ENCODE measurements around the gene CCDC86. TPM values are rescaled to one million over a fixed set of nuclear protein-coding genes. Genes with fewer than 3 reads are reported as not detected.
A peak's percentile ranks its signal among the peaks of the same experiment; 100 is the strongest.

Gene CCDC86
- total RNA-seq, 4 donors from 2014 or later: 8.7 to 33.0 (median 12.4) TPM

DNA sequence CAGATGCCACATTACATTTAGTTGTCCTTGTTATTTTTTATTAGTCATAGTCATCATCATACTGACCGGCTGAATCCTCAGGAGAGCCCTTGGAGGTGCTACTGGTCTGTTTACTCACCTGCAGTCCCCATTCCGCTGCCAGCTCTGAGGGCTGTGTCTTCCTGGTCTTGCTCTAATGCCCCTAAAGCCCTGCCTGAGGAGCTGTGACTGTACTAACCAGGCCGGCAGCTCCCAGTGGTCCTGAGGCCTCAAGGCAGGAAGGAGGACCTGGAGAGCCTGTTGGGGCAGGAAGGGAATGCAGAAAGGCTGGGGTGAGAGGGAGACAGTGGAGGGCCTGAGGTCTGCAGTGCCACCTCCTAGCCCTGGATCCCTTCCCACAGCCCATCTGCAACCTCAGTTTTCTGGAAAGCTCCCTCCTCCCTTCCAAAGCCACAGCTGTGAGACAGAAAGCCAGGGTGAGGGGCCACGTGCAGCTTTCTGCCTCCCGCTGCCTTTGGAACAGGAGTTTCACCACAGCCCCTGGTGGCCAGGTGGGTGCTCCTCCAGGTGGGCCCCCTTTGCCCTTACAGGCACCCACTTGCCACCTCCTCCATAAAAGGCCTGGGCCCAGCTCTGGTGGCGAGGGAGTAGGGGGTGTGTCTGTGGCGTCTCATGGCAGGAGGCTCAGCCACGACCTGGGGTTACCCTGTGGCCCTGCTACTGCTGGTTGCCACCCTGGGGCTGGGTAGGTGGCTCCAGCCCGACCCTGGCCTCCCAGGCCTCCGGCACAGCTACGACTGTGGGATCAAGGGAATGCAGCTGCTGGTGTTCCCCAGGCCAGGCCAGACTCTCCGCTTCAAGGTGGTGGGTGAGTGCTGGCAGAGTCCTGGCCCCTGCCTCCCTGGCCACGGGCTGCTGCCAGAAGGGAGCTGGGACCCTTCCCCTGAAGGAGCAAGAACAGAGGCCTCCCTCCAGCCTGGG is 25.3 kb downstream of the CCDC86 start, which contains the start of gene ZP1:
Gene ZP1 (plus strand): TSS at position 632 of the 960 bp plus-strand sequence. CDS start 20 bp downstream, at position 652.
- Histone ChIP-seq H3K27ac (no peak within 1 kb of the TSS), H3K4me1 (peaks cover 0 to 9% (median 0%) of the 10 kb centered on the region in 4 donors), H3K4me3 (no peak within 1 kb of the TSS), H3K36me3 (no peaks in the 10 kb centered on the region), H3K27me3 (no peaks in the 10 kb centered on the region), H3K9me3 (no peaks in the 10 kb centered on the region)
- DNase-seq: peak in 2 of 3 donors; percentile 27 to 36
- TF ChIP-seq POLR2A (IDR thresholded peaks at IDR 0.05): no peak
- TF ChIP-seq, protein P1, sequence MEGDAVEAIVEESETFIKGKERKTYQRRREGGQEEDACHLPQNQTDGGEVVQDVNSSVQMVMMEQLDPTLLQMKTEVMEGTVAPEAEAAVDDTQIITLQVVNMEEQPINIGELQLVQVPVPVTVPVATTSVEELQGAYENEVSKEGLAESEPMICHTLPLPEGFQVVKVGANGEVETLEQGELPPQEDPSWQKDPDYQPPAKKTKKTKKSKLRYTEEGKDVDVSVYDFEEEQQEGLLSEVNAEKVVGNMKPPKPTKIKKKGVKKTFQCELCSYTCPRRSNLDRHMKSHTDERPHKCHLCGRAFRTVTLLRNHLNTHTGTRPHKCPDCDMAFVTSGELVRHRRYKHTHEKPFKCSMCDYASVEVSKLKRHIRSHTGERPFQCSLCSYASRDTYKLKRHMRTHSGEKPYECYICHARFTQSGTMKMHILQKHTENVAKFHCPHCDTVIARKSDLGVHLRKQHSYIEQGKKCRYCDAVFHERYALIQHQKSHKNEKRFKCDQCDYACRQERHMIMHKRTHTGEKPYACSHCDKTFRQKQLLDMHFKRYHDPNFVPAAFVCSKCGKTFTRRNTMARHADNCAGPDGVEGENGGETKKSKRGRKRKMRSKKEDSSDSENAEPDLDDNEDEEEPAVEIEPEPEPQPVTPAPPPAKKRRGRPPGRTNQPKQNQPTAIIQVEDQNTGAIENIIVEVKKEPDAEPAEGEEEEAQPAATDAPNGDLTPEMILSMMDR (IDR thresholded peaks at IDR 0.05): no peak

DNA sequence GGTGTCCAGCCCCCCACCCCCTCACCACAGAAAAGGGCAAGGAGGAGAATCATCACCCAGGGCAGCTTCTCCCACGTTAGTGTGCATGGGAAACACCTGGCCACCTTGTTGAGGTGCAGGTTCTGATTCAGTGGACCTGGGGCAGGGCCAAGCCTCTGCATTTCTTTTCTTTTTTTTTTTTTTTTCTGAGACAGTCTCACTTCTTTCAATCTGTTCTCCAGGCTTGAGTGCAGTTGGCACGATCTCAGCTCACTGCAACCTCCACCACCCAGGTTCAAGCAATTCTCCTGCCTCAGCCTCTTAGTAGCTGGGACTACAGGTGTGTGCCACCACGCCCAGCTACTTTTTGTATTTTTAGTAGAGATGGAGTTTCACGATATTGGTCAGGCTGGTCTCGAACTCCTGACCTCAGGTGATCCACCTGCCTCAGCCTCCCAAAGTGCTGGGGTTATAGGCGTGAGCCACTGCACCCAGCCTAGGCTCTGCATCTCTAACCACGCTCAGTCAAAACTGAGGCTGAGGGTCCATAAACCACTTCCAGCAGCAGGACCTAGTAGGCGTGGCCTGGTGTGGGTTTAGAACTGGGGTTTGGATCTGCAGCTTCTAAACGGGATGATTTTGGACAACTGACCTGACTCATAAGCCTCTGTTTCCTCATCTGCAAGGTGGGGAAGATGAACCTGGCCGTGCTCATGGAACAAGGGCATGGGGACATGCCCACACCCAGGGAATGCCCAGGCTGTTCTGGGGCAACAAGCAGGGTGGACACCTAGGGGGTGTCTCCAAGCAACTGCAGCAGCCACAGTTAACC is 26.2 kb downstream of the CCDC86 start:
- no peak for TF ChIP-seq POLR2A (IDR thresholded peaks at IDR 0.05)
- TF ChIP-seq, protein P1 (IDR thresholded peaks at IDR 0.05): no peak
- DNase-seq: peak in 1 of 3 donors; percentile 20
- Histone ChIP-seq H3K4me1 (peaks cover 0 to 9% (median 0%) of the 10 kb centered on the region in 4 donors), H3K4me3 (no peak overlapping the region), H3K36me3 (no peaks in the 10 kb centered on the region), H3K9me3 (no peaks in the 10 kb centered on the region), H3K27me3 (no peaks in the 10 kb centered on the region), H3K27ac (no peak overlapping the region)

DNA sequence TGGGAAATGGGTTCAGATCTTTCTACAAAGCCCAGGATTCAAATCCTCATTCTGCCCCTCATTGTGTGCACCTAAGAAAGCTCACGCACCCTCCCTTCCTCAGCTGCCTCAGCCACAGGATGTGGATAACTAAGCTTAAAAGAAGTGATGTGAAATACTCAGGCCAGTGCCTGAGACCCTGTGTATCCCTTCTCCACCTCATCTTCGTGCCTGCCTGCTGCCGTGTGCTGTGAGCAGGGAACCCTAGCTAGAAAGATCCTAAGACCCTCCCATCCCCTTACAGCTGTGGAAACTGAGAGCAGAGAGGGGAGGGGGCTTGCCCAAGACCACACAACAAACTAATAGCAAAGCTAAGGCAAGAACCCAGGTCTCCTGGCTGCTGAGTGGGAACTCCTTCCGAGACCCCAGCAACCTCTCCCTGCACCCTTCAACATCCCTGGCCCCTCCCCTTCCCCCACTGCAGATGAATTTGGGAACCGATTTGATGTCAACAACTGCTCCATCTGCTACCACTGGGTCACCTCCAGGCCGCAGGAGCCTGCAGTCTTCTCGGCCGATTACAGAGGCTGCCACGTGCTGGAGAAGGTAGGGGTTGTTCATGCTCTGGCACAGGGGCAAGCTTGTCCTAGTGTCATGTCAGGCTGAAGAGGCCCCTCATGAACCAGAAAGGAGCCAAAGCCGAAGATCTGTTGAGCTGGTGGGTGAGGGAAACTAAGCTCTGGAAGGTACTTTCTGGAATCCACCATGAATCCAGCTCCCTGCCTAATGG is 27.0 kb downstream of the CCDC86 start:
- Histone ChIP-seq H3K27ac (no peak overlapping the region), H3K4me3 (no peak overlapping the region), H3K9me3 (no peaks in the 10 kb centered on the region), H3K4me1 (peaks cover 0 to 15% (median 0%) of the 10 kb centered on the region in 4 donors), H3K27me3 (no peaks in the 10 kb centered on the region), H3K36me3 (no peaks in the 10 kb centered on the region)
- DNase-seq: peak in 2 of 3 donors; percentile 24 to 34
- TF ChIP-seq, protein P1 (IDR thresholded peaks at IDR 0.05): no peak
- TF ChIP-seq POLR2A (IDR thresholded peaks at IDR 0.05): no peak

DNA sequence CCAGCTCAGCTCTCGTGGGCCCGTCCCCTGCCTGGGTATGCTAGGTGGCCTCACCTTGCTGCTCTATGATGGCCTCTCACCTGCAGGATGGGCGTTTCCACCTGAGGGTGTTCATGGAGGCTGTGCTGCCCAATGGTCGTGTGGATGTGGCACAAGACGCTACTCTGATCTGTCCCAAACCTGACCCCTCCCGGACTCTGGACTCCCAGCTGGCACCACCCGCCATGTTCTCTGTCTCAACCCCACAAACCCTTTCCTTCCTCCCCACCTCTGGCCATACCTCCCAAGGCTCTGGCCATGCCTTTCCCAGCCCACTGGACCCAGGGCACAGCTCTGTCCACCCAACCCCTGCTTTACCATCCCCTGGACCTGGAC is 27.5 kb downstream of the CCDC86 start:
- TF ChIP-seq, protein P1 (IDR thresholded peaks at IDR 0.05): no peak
- TF ChIP-seq POLR2A (IDR thresholded peaks at IDR 0.05): no peak
- peaks cover 0 to 15% (median 0%) of the 10 kb centered on the region in 4 donors for H3K4me1 ChIP-seq
- H3K9me3 ChIP-seq: no peaks in the 10 kb centered on the region
- H3K27ac ChIP-seq: no peak overlapping the region
- H3K36me3 ChIP-seq: no peaks in the 10 kb centered on the region
- peak in 2 of 3 donors; percentile 36 to 40 for DNase-seq
- H3K4me3 ChIP-seq: no peak overlapping the region
- H3K27me3 ChIP-seq: no peaks in the 10 kb centered on the region

DNA sequence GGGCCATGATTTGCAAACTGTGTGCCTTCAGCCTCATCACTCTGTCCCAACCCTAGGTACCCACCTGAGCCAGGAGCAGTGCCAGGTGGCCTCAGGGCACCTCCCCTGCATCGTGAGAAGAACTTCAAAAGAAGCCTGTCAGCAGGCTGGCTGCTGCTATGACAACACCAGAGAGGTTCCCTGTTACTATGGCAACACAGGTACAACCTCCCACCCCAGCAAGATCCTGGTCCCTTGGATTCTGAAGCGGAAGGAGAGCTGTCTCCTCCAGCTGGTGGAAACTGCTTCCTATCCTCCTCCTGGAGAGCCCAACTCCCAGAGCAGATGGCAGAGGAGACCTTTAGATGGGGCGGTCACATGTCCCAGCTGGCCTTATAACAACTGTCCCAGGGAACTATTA is 28.4 kb downstream of the CCDC86 start:
- H3K27ac ChIP-seq: peak overlapping the region in 1 of 4 donors; percentile 17
- TF ChIP-seq POLR2A (IDR thresholded peaks at IDR 0.05): no peak
- TF ChIP-seq, protein P1 (IDR thresholded peaks at IDR 0.05): no peak
- peak in 2 of 3 donors; percentile 29 to 42 for DNase-seq
- no peaks in the 10 kb centered on the region for H3K27me3 ChIP-seq
- no peak overlapping the region for H3K4me3 ChIP-seq
- H3K9me3 ChIP-seq: no peaks in the 10 kb centered on the region
- H3K36me3 ChIP-seq: no peaks in the 10 kb centered on the region
- H3K4me1 ChIP-seq: peaks cover 0 to 15% (median 0%) of the 10 kb centered on the region in 4 donors
